HG03064 (cell line): ENCODE data around the gene DENND5A.
"Not testable (repeated sequence)": the region's sequence is repeated elsewhere in the genome, so short reads cannot be mapped to it uniquely, and the experiment has no call there.

Source experiments
- ATAC-seq: cut with Tn5 transposase; IDR thresholded peaks from one replicate; pipeline ENCODE4 v1.9.1; 2021; ENCODE audit warnings: low read depth; ENCODE audit not compliant: unreplicated experiment

The DENND5A gene

GRCh38 chr11:9266132-9266736, 1.1 kb upstream of the DENND5A start:
- no peak for ATAC-seq

- ATAC-seq, result peak; percentile 6
These were observed 587 bp downstream of the DENND5A start for GRCh38 chr11:9264316-9265210.

DNA sequence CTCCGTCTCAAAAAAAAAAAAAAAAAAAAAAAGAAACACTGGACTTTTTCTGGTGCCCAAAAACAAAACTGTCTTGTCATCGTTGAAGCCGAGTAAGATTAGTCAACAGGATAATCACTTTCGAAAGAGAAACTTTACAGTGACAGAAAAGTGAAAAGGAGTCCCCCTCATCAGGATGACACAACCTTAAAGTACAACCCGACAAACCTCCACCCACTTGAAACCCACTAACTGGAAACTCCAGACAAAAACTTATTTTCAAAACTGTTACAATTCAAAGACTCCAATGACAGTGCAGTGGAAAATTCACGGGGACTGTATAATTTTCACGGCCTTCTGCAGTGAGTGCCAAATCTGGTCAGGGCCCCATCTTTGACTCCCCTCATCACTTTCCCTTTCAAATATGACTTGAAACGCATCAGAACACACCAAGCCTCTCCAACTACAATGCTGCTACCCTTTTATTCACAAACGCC, 1.3 kb downstream of the DENND5A start:
- ATAC-seq, result peak; percentile 54

GRCh38 chr11:9260838-9261146, 4.4 kb downstream of the DENND5A start:
- not testable (repeated sequence) for ATAC-seq

- no peak for ATAC-seq
These were observed 4.9 kb downstream of the DENND5A start for GRCh38 chr11:9259981-9260837.

- not testable (repeated sequence) for ATAC-seq
These were observed 6.9 kb downstream of the DENND5A start for GRCh38 chr11:9258279-9258678.

DNA sequence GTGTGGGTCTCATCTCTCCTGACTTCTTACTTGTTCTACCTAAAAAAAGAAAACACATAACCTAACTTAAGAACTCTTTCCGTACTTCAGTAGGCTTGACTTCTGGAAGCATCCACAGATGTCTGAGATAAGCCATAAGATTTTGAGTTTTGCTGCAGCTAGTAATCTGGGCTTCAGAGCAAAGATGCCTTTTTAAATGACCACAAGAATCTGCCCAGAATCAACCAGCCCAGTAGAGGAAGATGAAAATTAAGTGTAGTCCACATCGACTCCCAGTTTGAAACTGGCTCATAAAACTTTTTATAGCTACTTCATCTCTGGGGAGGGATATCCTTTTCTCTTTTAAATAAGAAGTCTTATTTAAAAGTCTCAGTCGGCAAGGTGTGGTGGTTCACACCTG, 10.7 kb downstream of the DENND5A start:
- no peak for ATAC-seq

- ATAC-seq, result no peak
These were observed 12.1 kb downstream of the DENND5A start for GRCh38 chr11:9253086-9253485.

DNA sequence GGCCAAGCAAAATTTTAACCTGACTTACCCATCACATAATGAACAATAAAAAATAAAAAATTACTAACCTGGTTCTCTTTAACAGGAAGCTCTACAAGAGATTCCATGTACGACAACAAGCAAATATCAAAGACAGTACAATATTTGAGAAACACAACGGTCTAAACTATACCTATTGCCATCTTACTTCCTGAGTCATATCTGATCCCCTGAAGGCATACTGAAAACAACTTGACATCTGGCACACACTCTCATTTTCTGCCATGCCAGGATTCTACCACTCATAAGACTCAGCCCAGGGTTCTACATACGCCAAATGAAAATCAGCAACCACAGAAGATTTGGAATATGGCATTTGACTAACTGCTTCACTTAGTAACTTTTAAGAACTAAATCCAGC, 13.8 kb downstream of the DENND5A start:
- no peak for ATAC-seq

- peak; percentile 69 for ATAC-seq
These were observed 15.0 kb downstream of the DENND5A start for GRCh38 chr11:9250139-9250582.

DNA sequence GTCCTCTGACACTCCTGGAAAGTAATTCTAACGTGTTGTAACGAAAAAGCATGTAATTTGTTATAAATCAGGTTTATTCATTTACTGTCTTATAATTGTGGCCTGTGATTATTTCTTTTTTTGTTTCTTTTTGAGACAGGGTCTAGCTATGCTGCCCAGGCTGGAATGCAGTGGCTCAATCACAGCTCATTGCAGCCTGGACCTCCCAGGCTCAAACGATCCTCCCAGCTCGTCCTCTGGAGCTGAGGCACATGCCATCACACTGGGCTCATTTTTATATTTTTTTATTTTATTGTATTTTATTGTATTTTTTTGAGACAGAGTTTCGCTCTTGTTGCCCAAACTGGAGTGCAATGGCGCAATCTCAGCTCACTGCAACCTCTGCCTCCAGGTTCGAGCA, 15.9 kb downstream of the DENND5A start:
- ATAC-seq, result no peak

- ATAC-seq, result no peak
These were observed 17.3 kb downstream of the DENND5A start for GRCh38 chr11:9247863-9248262.

DNA sequence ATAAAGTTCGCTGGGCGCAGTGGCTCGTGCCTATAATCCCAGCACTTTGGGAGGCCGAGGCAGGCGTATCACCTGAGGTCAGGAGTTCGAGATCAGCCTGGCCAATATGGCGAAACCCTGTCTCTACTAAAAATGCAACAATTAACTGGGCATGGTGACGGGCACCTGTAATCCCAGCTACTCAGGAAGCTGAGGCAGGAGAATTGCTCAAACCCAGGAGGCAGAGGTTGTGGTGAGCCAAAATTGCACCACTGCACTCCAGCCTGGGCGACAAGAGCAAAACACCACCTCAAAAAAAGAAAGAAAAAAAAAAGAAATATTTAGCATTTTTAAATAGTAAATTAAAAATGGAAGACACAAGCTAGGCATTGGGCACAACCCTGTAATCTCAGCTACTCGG, 28.9 kb downstream of the DENND5A start:
- not testable (repeated sequence) for ATAC-seq

- no peak for ATAC-seq
These were observed 32.7 kb downstream of the DENND5A start for GRCh38 chr11:9232482-9232881.

- no peak for ATAC-seq
These were observed 33.3 kb downstream of the DENND5A start for GRCh38 chr11:9231848-9232177.

DNA sequence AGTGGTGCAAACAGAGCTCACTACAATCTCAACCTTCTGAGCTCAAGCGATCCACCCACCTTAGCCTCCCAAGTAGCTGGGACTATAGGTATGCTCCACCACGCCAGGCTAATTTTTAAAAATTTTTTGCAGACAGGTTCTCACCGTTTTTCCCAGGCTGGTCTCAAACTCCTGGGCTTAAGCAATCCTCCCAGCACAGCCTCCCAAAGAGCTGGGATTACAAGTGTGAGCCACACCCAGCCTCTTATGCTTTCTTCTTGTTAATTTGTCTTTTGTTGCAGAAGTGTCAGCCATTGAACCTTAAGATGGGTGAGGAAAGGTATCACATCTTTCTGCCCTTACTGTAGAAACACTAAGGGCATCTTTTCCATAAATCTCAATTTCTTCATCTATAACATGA, 34.9 kb downstream of the DENND5A start:
- no peak for ATAC-seq

DNA sequence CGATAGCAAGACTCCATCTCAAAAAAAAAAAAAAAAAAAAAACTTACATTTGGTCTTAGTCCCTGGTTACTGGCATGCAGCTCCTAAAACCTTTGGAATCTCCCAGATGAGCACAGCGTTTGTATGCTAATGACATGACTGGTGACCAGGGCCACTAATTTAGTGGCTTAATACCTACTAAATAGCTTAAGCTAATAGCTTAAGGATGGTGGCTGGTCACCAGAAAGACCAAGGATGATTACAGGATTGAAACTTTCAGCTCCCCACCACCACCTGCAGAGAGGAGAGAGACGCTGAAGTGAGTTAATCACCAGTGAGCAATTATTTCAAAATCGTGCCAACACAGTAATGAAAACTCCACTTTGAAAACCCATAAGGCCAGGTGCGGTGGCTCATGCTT, 37.1 kb downstream of the DENND5A start:
- no peak for ATAC-seq

DNA sequence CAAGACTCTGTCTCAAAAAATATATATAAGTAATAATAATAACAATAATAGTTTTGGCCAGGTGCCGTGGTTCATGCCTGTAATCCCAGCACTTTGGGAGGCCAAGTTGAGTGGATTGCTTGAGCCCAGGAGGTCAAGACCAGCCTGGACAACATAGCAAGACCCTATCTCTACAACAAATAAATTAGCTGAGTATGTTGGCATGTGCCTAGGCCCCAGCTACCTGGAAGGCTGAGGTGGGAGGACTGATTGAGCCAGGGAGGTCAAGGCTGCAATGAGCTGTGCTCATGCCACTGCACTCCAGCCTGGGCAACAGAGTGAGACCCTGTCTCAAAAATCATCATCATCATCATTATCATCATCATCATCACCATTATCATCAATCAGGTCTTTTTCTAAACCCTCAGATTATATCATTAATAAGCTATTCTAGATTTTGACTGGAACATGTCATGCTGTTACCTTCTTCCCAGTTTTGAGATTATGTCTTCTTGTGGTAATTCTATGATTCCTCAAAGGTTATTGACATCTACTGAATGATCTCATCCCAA, 39.3 kb downstream of the DENND5A start:
- no peak for ATAC-seq

- ATAC-seq, result no peak
These were observed 42.5 kb downstream of the DENND5A start for GRCh38 chr11:9222654-9223053.

- not testable (repeated sequence) for ATAC-seq
These were observed 44.3 kb downstream of the DENND5A start for GRCh38 chr11:9220853-9221252.

DNA sequence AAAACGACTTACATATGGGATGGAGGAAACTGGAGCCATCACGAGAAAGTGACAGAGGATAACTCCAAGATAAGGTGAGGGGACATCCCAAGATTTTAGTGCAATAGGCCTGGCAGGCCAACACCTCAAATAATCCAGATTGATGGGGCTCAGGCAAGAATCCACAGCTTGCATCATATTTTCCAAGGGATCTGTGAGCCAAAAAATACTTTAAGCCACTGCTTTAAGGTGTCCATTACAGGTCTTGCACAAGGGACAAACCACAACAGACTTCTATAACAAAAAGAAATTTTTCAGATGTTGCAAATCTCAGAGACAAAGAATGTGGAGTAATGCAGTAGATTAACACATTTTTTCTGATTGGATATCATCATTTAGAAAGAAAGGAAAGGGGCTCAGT, 45.6 kb downstream of the DENND5A start:
- ATAC-seq, result no peak
